Fibroblast of the aortic adventitia (primary cell): ENCODE results near the gene POU6F1. TPM values are rescaled to one million over a fixed set of nuclear protein-coding genes. Genes with fewer than 3 reads are reported as not detected.
"Not testable (repeated sequence)": the region's sequence is repeated elsewhere in the genome, so short reads cannot be mapped to it uniquely, and the experiment has no call there.

ENCODE experiments used
- DNase-seq: peaks from one replicate; pipeline ENCODE4 v3.0.0-alpha.2; 2010; ENCODE audit warnings: low read depth
- H3K4me3 ChIP-seq: 2 replicates; pipeline ENCODE4 v1.5.1; 2011; ENCODE audit warnings: low read depth, mild to moderate bottlenecking, control low read depth, low read length, moderate library complexity
- CTCF ChIP-seq: IDR thresholded peaks from 2 replicates; pipeline ENCODE4 v1.5.1; 2011; ENCODE audit warnings: mild to moderate bottlenecking, low read length, control low read depth, inconsistent platforms; ENCODE audit not compliant: insufficient read depth
- total RNA-seq: library from RNA; depleted of rRNA; stranded (reverse); fragments of >200 nt; gene quantifications from 2 replicates; pipeline ENCODE4 v1.2.3, GENCODE V29; 2012; ENCODE audit warnings: low replicate concordance

POU6F1 gene
- total RNA-seq, result 3.5 and 5.7 TPM in 2 replicates

GRCh38 chr12:51217968-51218606 is at the start of gene POU6F1:
Gene POU6F1 (minus strand): TSS chr12:51218062. CDS start chr12:51206836, 11,226 bp downstream.
- DNase-seq, result peak; percentile 73
- TF ChIP-seq CTCF, result peak; percentile 76

GRCh38 chr12:51265024-51265423 is 47.2 kb upstream of the POU6F1 start:
- DNase-seq, result no peak
- no peak for TF ChIP-seq CTCF
- no peak overlapping the region for H3K4me3 ChIP-seq

More at GRCh38 chr12:51217968-51218606, at the start of gene POU6F1:
- H3K4me3 ChIP-seq, result peak within 1 kb of the TSS; percentile 78

GRCh38 chr12:51264297-51264696 is 46.4 kb upstream of the POU6F1 start:
- no peak overlapping the region for H3K4me3 ChIP-seq
- no peak for TF ChIP-seq CTCF
- DNase-seq, result no peak

- H3K4me3 ChIP-seq, result no peak overlapping the region
- TF ChIP-seq CTCF, result no peak
- no peak for DNase-seq
Measured at GRCh38 chr12:51263341-51263740, 45.5 kb upstream of the POU6F1 start.

- TF ChIP-seq CTCF, result no peak
- peak; percentile 45 for DNase-seq
- H3K4me3 ChIP-seq, result no peak overlapping the region
Measured at GRCh38 chr12:51262758-51263177, 44.9 kb upstream of the POU6F1 start.

- not testable (repeated sequence) for H3K4me3 ChIP-seq, DNase-seq
Measured at GRCh38 chr12:51259600-51259999, 41.7 kb upstream of the POU6F1 start.

- no peak for TF ChIP-seq CTCF
- no peak overlapping the region for H3K4me3 ChIP-seq
- no peak for DNase-seq
Measured at GRCh38 chr12:51254536-51254935, 36.7 kb upstream of the POU6F1 start.
